ENCODE measurements around the gene DYNLT5. TPM values are rescaled to one million over a fixed set of nuclear protein-coding genes. Genes with fewer than 3 reads are reported as not detected.

The DYNLT5 gene
- total RNA-seq, 8 experiments from 2014 or later = 0.33 to 51.9 (median 0.50) TPM; not detected in 3

GRCh38 chr1:66824771-66825170 is 72.5 kb downstream of the DYNLT5 start:
- in situ Hi-C loops (cut with MboI; ENCODE audit: low pct_unique_long_range_greater_than_20kb in 2 of 9, low sequenced_read_pairs in 9 of 9, unreplicated experiment in 9 of 9) = no loop called here
- WGBS, 10 experiments = 82 to 100% (median 96%) methylated on average over 1 of the region's 1 CpG; no CpG with 5 or more reads in 4 of the 10 experiments
- H3K4me1 ChIP-seq (replicated peaks in 1 of 2) = no peaks in the 10 kb centered on the region
- no peak overlapping the region for H3K27ac ChIP-seq
- no peak overlapping the region for H3K4me3 ChIP-seq
- ATAC-seq (replicated peaks in 6 of 8) = no peak

Other genes with a start within 250 kb of the DYNLT5 start
- 10 to 100 TPM in 5 of 8 experiments, under 1 TPM in 2, not detected in 1; 0.05 to 82.9 (median 26.2) TPM for gene SGIP1, start 218.3 kb upstream of the DYNLT5 start, total RNA-seq
- gene INSL5, start 48.8 kb downstream of the DYNLT5 start, total RNA-seq = not detected
- gene DNAI4, start 172.4 kb downstream of the DYNLT5 start, total RNA-seq = 10 to 100 TPM in 5 of 8 experiments, 1 to 10 TPM in 3; 3.6 to 69.8 (median 11.3) TPM
- gene MIER1, start 172.5 kb downstream of the DYNLT5 start, total RNA-seq = 10 to 100 TPM; 23.2 to 51.6 (median 28.6) TPM

Data from motor neuron (in vitro differentiated cells).